GM19452 (cell line): Measurements from ENCODE around the gene RAD51AP2.

ENCODE experiments used
- ATAC-seq: cut with Tn5 transposase; IDR thresholded peaks from one replicate; pipeline ENCODE4 v1.9.1; 2021; ENCODE audit not compliant: unreplicated experiment

Gene RAD51AP2

GRCh38 chr2:17471979-17472378 is 46.3 kb downstream of the RAD51AP2 start:
- ATAC-seq = no peak

- ATAC-seq = no peak
Measured at GRCh38 chr2:17470855-17471641, 47.2 kb downstream of the RAD51AP2 start.

GRCh38 chr2:17461087-17461475 is 57.2 kb downstream of the RAD51AP2 start:
- no peak for ATAC-seq
